GM12864 (cell line): ENCODE data around the gene BOD1L2.

Experiments used
- DNase-seq: peaks from one replicate; pipeline ENCODE4 v3.0.0-alpha.2; 2011; ENCODE audit warnings: low read depth
- H3K4me3 ChIP-seq: 2 replicates; pipeline ENCODE4 v1.5.1; 2011; ENCODE audit warnings: mild to moderate bottlenecking, low read depth, low read length, control low read depth
- TF ChIP-seq, protein P1 (sequence below): IDR thresholded peaks from 2 replicates; pipeline ENCODE4 v1.5.1; 2011; ENCODE audit warnings: low read depth, mild to moderate bottlenecking, moderate library complexity, low read length, control low read depth, inconsistent platforms; ENCODE audit errors: missing control alignments

BOD1L2 gene

DNA sequence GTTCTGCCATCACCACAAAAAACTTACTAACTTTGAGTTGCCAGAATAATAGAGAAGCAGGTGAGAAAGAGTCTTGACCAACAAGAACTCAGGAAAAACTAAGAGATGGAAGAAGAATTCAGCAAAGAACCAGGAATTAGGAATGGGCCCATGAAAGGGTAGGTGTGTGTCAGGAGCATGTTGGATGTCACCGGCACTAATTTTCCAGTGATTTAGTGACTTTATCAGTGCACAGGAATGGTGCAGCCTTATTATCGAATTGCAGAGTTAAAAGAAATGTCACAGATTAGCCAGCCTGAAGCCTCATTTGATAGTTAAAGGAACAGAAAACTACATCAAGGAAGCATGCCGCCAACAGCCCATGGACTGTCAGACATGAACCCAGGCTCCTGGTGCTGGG lies 9.0 kb upstream of the BOD1L2 start:
- TF ChIP-seq, protein P1, sequence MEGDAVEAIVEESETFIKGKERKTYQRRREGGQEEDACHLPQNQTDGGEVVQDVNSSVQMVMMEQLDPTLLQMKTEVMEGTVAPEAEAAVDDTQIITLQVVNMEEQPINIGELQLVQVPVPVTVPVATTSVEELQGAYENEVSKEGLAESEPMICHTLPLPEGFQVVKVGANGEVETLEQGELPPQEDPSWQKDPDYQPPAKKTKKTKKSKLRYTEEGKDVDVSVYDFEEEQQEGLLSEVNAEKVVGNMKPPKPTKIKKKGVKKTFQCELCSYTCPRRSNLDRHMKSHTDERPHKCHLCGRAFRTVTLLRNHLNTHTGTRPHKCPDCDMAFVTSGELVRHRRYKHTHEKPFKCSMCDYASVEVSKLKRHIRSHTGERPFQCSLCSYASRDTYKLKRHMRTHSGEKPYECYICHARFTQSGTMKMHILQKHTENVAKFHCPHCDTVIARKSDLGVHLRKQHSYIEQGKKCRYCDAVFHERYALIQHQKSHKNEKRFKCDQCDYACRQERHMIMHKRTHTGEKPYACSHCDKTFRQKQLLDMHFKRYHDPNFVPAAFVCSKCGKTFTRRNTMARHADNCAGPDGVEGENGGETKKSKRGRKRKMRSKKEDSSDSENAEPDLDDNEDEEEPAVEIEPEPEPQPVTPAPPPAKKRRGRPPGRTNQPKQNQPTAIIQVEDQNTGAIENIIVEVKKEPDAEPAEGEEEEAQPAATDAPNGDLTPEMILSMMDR, result no peak
- H3K4me3 ChIP-seq, result no peak overlapping the region
- no peak for DNase-seq

DNA sequence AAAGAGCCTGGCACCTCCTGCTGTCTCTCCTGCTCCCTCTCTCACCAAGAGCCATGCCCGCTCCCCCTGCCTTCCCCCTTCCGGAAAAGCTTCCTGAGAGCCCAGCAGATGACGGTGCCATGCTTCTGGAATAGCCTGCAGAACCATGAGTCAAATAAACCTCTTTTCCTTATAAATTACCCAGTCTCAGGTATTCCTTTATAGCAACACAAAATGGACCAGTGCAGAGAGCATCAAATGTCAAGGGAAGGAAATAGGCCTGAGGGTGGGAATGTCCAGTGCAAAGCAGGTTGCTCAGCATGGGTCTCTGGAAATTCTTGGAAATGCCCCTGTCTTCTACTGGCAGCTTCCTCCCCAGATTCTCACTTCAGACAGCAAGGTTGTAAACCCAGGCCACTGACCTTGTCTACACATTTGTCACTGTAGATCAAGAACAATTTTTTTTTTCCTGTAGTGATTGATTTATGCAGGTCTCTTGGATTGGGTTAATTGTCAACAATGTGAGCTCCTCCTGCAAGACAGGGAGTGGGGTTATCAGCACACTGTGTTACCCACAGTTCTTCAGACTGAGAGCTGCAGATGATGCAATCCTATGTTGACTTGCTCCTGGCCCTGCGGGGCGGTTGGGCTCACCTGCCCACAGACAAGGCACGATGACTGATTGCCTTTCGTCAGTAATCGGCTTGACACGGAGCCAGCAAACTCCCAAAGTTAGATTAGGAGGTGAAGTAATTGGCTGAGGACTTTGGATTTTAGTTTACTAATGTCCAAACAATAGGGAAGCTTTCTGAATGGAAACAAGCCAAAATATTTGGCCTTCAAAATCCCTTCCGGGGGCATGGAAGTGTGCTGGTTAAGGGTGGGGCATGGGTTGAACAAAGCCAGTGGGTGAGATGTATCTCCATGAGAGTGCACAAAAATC lies 5.4 kb upstream of the BOD1L2 start:
- no peak for DNase-seq
- TF ChIP-seq, protein P1, result no peak

GRCh38 chr18:57142324-57142723 lies 4.6 kb upstream of the BOD1L2 start:
- DNase-seq, result no peak
- no peak overlapping the region for H3K4me3 ChIP-seq
- TF ChIP-seq, protein P1, result no peak

More for the DNA sequence above, 5.4 kb upstream of the BOD1L2 start:
- no peak overlapping the region for H3K4me3 ChIP-seq

DNA sequence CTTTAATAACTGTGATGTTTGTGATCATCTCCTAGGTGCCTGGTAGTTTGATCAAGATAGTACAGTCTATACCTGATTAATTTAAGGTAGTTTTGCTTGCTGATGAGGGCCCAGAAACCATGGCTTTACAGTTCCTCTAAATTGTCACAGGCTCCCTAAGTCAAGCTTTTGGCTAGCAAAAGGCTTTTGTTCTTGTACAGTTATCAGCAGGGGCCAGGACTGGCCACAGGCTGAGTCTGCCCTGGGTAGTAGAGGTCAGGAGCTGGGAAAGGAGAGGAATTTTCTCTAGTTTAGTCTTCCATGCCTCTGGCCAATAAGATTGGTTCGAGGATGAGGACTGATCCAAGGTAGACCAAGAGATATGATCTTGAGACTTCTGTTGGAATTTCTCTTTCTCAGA lies 3.6 kb upstream of the BOD1L2 start:
- TF ChIP-seq, protein P1, result no peak
- no peak overlapping the region for H3K4me3 ChIP-seq
- DNase-seq, result no peak

DNA sequence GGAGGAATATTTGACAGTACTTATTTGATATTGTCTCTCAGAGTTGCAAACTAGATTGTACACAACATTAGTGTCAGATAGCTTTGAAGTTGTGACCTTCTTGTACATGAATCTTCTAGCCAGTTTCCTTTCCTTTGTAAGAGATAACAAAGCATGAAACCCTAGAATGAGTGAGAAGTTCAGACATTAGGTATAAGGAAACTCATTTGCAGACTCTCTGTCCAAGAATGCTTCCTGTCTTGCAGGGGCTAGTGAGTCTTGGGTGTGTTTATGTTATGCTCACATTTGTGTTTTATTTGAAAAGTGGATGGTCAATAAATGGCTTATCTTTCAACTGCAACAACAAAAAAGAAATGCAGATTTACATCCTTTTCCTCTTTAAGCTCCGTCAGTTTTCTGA lies 1.4 kb downstream of the BOD1L2 start:
- TF ChIP-seq, protein P1, result no peak
- no peak for DNase-seq
- no peak overlapping the region for H3K4me3 ChIP-seq

DNA sequence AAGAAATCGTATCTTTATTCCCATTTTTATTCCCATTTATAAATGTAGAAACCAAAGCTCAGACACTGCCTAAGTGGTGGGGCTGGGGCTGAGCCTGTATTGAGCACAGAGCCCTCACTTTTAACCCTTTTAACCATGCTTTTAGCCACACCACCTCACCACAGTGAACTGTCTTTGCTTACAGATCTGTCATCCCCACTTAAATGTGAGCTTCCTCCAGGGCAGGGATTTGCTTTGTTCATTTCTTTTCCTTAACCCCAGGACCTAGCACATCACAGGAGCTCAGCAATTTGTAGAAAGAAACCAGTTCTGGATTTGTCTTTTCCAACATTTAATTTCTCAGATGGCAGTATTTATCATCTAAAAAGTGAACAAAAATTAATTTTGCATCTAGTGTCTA lies 2.2 kb downstream of the BOD1L2 start:
- TF ChIP-seq, protein P1, result no peak
- H3K4me3 ChIP-seq, result no peak overlapping the region
- no peak for DNase-seq

DNA sequence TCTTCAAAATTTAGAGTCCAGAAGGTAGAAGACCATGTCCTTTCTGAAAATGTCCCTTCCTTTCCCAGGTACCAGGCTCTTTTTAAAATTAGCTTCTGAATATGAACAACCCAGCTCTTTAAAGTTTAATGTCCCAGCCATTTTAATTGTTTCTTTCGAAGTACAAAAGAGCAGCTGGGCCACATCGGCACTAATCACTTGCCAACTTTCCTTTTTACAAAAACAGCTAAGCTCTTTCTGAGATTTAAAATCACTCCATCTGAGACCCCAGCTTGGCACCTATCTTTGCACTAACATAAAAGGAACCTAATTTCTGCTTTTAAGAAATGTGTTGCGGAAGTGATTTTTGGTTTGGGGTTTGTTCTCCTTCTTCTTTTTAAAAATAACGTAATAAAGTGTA lies 2.6 kb downstream of the BOD1L2 start:
- TF ChIP-seq, protein P1, result no peak
- no peak overlapping the region for H3K4me3 ChIP-seq
- no peak for DNase-seq
